Testis (tissue), 3 donors: ENCODE measurements around the gene IL18R1. TPM values are rescaled to one million over a fixed set of nuclear protein-coding genes. Genes with fewer than 3 reads are reported as not detected.

Source experiments
- DNase-seq: peaks from one replicate; pipeline ENCODE4 v3.0.0-alpha.2; 2019
- H3K27ac ChIP-seq, 2 donors: fragments of 200-600 bp; sonication (generic); one replicate each; pipeline ENCODE4 v1.5.1; 2019
- H3K27me3 ChIP-seq: fragments of 200-600 bp; sonication (generic); one replicate; pipeline ENCODE4 v1.5.1; 2019
- H3K36me3 ChIP-seq: fragments of 200-600 bp; sonication (generic); one replicate; pipeline ENCODE4 v1.5.1; 2017; ENCODE audit warnings: low read depth; ENCODE audit errors: missing control alignments
- H3K4me1 ChIP-seq: fragments of 200-600 bp; sonication (generic); one replicate; pipeline ENCODE4 v1.5.1; 2019
- H3K4me3 ChIP-seq, 2 donors: fragments of 200-600 bp; sonication (generic); one replicate each; pipeline ENCODE4 v1.5.1; 2017 to 2019
- H3K9me3 ChIP-seq: fragments of 200-600 bp; sonication (generic); one replicate; pipeline ENCODE4 v1.5.1; 2017
- CTCF ChIP-seq, 3 experiments: fragments of 450-650 bp in 2 of 3; fragments of 200-600 bp in 1 of 3; sonication (generic) in 1 of 3; IDR thresholded peaks; one replicate each; pipeline ENCODE4 v1.5.1; 2016 to 2019; ENCODE audit warnings: antibody characterized with exemption in 3 of 3, mild to moderate bottlenecking in 2 of 3, moderate library complexity in 1 of 3
- POLR2A ChIP-seq: fragments of 450-650 bp; IDR thresholded peaks from one replicate; pipeline ENCODE4 v1.6.1; 2017; ENCODE audit warnings: antibody characterized with exemption, mild to moderate bottlenecking, moderate library complexity
- WGBS, 2 donors: methylation state at CpG; one replicate each; pipeline ENCODE4 v1.1.5; 2018; 5-methylcytosine and 5-hydroxymethylcytosine counted together
- intact Hi-C: fragments of 100-400 bp; cut with DNase I; formaldehyde crosslinking; loops from one replicate; pipeline ENCODE4 v1.15.1; 2023; ENCODE audit warnings: low total_unique reads
- polyA plus RNA-seq: library from polyadenylated mRNA; stranded (reverse); fragments of 350-450 nt; fragmentation: Illumina TruSeq; extraction: RNeasy Lipid Tissue Mini Kit (QIAGEN cat#74804); gene quantifications from one replicate; pipeline ENCODE4 v1.2.3, GENCODE V29; 2014; ENCODE audit warnings: low read depth, low replicate concordance; ENCODE audit not compliant: insufficient read depth
- total RNA-seq, 2 donors: library from RNA; depleted of rRNA; stranded (reverse); fragments of >200 nt; gene quantifications; one replicate each; pipeline ENCODE4 v1.2.3, GENCODE V29; 2016

Gene IL18R1
- total and polyA plus RNA-seq, 3 donors from 2014 or later = 1.0 to 2.9 (median 1.1) TPM

DNA sequence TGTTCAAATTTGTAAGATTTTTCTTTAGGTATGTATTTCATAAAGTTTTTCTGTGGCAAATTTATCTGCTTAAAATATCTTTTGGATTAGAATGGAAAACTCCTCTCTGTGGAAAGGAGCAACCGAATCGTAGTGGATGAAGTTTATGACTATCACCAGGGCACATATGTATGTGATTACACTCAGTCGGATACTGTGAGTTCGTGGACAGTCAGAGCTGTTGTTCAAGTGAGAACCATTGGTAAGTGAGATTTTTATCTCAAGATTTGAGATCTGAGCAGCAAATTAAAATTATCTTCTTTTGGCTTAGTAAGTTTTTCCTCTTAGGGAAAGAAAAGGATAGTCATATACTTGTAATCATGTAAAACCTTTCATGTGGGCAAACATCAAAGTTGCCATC is 81.5 kb downstream of the IL18R1 start:
- TF ChIP-seq CTCF (IDR thresholded peaks at IDR 0.05) (no peak), POLR2A (no peak)
- Histone ChIP-seq H3K9me3 (no peaks in the 10 kb centered on the region), H3K27me3 (no peaks in the 10 kb centered on the region), H3K4me3 (no peak overlapping the region), H3K36me3 (no peaks in the 10 kb centered on the region), H3K4me1 (no peaks in the 10 kb centered on the region), H3K27ac (no peak overlapping the region)
- intact Hi-C loops = no loop called here
- WGBS, 2 donors = 67 to 74% methylated on average over 4 of the region's 4 CpGs
- DNase-seq = no peak

- Histone ChIP-seq H3K27me3 (no peaks in the 10 kb centered on the region), H3K4me1 (no peaks in the 10 kb centered on the region), H3K27ac (no peak overlapping the region), H3K36me3 (no peaks in the 10 kb centered on the region), H3K9me3 (no peaks in the 10 kb centered on the region), H3K4me3 (no peak overlapping the region)
- no peak for TF ChIP-seq POLR2A
- no peak for TF ChIP-seq CTCF (IDR thresholded peaks at IDR 0.05)
- WGBS, 2 donors = 90 to 94% methylated on average over 3 of the region's 3 CpGs
- DNase-seq = no peak
- intact Hi-C loops = no loop called here
Measured at GRCh38 chr2:102438111-102438510, 82.5 kb downstream of the IL18R1 start.

GRCh38 chr2:102438578-102438977 is 83.0 kb downstream of the IL18R1 start:
- WGBS, 2 donors = 91 to 96% methylated on average over 2 of the region's 2 CpGs
- Histone ChIP-seq H3K36me3 (no peaks in the 10 kb centered on the region), H3K4me1 (no peaks in the 10 kb centered on the region), H3K27ac (no peak overlapping the region), H3K4me3 (no peak overlapping the region), H3K9me3 (no peaks in the 10 kb centered on the region), H3K27me3 (no peaks in the 10 kb centered on the region)
- TF ChIP-seq POLR2A = no peak
- TF ChIP-seq CTCF (IDR thresholded peaks at IDR 0.05) = no peak
- no peak for DNase-seq
- intact Hi-C loops = no loop called here

- TF ChIP-seq POLR2A = no peak
- no peak for TF ChIP-seq CTCF (IDR thresholded peaks at IDR 0.05)
- 56 to 67% methylated on average over 6 of the region's 6 CpGs for WGBS, 2 donors
- no peak overlapping the region for H3K4me3 ChIP-seq
- H3K4me1 ChIP-seq = no peaks in the 10 kb centered on the region
- H3K36me3 ChIP-seq = no peaks in the 10 kb centered on the region
- no peaks in the 10 kb centered on the region for H3K27me3 ChIP-seq
- no peaks in the 10 kb centered on the region for H3K9me3 ChIP-seq
- intact Hi-C loops = no loop called here
- DNase-seq = no peak
- no peak overlapping the region for H3K27ac ChIP-seq
Measured at GRCh38 chr2:102439065-102439695, 83.6 kb downstream of the IL18R1 start.
